HL-60/S4 treated with phorbol 12-myristate 13-acetate at 8.2 ng/mL for 4 days and 3 days (cell line): ENCODE measurements around the gene SEMA6B.
"Not testable (repeated sequence)": the region's sequence is repeated elsewhere in the genome, so short reads cannot be mapped to it uniquely, and the experiment has no call there.

Experiments
- in situ Hi-C: fragments of 300-500 bp; cut with MboI; formaldehyde crosslinking; loops from 2 replicates; pipeline ENCODE4 v1.15.0; 2022; ENCODE audit warnings: low sequenced_read_pairs

The SEMA6B gene

DNA sequence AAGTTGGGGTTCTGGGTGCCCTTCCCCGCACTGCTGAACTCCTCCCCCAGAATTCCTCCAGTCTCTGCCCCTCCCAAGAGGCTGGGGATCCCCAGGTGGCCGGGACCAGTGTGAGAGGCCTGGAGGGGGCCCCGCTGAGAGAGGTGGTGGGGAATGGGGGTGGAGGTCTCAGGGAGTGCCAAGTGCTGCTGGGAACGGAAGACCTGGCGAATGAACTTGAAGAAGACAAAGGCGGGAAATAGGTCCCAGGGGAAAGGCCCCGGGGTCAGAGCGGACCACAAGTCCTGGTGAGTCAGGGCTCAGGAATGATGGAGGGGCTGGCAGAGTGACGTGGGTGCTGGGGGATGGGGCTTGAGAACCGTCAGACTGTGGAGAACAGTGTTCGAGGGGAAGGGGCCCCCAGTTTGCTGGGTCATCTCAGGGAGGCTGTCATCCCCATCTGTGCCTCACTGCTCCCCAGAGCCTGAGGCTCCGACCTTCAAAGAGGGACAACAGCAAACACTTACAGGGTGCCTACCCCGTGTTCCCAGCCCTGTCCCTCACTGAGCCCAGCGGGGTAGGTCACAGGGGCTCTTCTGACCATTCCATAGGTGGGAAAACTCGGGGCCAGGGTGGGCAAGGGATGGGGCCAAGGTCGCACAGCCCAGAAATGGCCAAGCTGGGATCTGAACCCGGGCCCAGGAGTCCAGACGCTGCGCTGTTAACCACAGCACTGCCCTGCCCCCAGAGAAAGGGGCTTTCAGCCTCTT lies 16.0 kb upstream of the SEMA6B start:
- in situ Hi-C loops: loop anchor here (5.0 kb wide), 1 partner anchor 57 kb away; no protein-coding TSS in a partner anchor

DNA sequence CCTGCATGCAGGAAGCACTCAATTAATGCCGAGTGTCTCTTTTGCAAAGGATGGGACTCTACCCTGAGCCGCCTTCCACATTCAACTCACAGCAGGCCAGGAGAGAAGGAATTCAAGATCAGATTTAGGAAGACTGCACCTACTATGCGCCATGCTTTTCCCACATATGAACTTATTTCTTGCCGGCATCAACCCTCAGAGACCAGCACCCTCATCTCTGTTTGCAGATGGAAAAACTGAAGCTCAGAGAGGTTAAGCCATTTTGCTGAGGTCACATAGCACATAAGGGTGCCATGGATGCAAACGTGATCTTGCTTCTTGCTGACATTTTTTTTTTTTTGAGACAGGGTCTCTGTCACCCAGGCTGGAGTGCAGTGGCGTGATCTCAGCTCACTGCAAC lies 14.2 kb upstream of the SEMA6B start:
- in situ Hi-C loops: no loop called here

DNA sequence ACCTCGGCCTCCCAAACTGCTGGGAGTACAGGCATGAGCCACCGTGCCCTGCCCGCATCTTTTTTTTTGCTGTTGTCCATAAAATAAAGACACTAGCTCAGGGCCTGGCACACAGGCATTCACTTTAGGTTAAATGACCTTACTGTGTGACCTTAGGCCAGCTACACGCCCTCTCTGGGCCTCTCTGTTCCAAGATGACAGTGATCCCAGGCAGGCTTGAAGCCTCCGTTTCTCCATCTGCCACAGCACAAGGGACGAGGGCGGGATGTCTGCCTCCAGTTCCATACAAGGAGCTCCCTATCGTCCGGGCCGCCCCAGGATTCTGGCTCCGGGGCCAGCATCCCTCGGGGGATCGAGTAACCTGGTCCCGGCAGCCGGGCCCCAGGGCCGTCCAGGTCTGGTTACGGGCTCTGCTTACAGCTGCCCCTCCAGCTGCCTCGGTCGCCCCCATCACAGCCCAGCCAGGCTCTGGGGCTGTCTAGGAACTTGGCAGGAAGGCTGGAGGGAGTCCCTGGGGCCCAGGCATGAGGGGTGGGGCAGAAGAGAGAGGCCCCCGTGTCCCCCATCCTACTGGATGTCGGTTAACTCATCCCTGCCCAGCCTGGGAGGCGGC lies 11.9 kb upstream of the SEMA6B start:
- in situ Hi-C loops: no loop called here

DNA sequence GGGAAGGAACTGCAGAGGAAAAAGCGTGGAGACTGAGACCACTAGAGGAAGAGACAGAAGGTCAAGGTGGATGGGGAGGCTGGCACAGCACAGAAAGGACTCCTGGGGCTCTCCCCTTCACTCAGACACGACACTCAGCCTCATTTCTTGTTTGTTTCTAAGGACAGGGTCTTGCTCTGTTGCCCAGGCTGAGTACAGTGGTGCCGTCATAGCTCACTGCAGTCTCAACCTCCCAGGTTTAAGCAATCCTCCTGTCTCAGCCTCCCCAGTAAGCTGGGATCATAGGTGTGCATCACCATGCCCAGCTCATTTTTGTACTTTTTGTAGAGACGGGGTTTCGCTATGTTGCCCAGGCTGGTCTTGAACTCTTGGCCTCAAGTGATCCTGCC lies 11.4 kb upstream of the SEMA6B start:
- in situ Hi-C loops: no loop called here

DNA sequence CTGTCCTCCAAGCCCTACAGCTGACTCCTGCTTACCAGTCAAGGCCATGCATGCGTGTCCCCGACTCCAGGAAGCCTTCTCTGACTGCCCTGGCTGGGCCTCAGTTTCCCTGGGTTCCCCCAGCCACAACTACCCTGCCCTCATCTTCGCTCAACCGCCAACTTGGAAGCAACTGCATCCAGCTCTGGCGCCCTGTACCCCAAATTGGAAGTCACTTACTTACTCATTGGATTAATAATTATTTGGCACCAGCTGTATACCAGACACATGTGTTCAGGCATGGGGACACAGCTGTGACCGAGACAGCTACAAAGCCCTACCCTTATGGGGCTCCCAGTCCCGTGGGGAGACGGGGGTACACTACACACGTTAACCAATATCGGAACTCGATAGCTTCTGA lies 10.9 kb upstream of the SEMA6B start:
- in situ Hi-C loops: no loop called here

DNA sequence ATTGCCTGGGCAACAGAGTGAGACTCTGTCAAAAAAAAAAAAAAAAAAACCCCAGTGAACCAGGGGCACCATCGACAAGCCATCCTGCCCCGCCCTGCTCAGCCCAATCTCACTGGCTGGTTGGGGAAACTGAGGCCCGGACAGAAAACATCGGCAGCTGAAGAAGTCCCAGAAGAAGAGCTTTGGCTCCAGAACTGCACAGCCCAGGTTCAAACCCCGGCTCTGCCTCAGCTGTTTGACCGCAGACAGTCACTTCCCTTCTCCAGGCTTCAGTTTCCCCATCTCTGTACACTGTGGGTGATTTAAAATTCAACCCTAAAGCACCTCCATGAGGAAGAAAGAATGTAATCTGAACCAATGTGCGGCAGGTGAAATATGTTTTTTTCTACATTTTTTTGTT lies 9.4 kb upstream of the SEMA6B start:
- in situ Hi-C loops: no loop called here

DNA sequence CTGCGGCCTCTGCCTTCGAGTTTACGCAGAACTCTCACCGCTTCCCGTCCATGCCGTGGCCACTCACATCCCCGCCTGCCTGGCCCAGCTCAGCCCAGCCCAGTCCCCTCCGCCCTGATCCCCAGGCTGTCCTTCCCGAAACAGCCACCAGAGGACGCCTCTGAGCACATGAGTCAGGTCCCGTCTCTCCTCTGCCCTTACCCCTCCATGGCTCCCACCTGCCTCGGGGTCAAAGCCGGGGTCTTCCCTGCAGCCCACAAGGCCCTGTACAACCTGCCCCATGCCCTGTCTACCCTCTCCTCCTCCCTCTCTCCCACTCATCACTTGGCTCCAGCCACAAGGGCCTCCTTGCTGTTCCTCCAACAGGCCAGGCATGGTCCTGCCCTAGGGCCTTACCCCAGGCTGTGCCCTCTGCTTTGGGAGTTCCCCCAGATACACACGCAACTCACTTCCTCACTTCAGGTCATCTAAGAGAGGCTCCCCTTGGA lies 8.1 kb upstream of the SEMA6B start:
- in situ Hi-C loops: no loop called here

DNA sequence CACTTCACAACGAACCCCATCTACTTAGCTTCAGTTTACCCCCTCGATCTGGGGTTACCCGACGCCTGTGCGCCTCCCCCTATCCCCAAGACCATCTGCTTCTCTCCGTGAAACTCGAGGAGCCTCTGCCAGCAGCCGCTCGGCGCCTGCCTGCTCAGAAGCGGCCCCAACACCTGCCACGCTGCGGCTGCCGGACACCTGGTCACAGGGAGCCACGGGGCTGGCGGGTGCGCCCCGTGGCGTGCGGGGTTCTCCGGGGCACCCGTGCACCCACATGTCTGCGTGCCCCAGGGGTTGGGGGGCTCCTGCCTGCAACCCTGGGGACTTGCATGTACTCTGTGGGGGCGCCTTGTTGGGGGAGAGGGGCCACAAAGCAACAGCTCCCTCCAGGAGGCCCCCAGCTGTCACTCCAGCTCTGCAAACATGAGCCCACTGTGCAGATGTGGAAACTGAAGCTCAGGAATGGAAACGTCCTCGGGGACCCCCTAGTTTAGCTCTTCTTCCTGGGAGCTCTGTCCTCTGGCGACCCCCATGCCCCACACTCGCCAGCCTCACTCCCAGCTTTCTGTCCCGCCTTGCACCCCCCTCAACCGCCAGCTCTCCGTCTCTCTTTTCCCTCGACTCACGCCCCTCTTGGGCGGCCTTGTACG lies 7.0 kb upstream of the SEMA6B start:
- in situ Hi-C loops: no loop called here

DNA sequence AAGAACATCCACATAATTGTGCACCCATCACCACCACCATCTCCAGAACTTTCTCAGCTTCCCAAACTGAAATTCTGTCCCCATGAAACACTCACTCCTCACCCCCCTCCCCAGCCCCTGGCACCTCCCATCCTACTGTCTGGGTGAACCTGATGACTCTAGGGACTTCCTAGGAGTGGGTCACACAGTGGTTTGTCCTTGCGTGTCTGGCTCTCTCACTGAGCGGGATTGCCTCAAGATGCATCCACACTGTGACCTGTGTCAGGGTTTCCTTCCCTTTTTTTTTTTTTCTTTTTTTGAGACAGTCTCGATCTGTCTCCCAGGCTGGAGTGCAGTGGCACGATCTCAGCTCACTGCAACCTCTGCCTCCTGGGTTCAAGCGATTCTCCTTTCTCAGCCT lies 4.1 kb upstream of the SEMA6B start:
- in situ Hi-C loops: not testable (repeated sequence)

DNA sequence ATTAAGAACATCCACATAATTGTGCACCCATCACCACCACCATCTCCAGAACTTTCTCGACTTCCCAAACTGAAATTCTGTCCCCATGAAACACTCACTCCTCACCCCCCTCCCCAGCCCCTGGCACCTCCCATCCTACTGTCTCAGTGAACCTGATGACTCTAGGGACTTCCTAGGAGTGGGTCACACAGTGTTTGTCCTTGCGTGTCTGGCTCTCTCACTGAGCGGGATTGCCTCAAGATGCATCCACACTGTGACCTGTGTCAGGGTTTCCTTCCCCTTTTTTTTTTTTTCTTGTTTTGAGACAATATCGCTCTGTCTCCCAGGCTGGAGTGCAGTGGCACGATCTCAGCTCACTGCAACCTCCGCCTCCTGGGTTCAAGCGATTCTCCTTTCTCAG lies 2.6 kb upstream of the SEMA6B start:
- in situ Hi-C loops: not testable (repeated sequence)

DNA sequence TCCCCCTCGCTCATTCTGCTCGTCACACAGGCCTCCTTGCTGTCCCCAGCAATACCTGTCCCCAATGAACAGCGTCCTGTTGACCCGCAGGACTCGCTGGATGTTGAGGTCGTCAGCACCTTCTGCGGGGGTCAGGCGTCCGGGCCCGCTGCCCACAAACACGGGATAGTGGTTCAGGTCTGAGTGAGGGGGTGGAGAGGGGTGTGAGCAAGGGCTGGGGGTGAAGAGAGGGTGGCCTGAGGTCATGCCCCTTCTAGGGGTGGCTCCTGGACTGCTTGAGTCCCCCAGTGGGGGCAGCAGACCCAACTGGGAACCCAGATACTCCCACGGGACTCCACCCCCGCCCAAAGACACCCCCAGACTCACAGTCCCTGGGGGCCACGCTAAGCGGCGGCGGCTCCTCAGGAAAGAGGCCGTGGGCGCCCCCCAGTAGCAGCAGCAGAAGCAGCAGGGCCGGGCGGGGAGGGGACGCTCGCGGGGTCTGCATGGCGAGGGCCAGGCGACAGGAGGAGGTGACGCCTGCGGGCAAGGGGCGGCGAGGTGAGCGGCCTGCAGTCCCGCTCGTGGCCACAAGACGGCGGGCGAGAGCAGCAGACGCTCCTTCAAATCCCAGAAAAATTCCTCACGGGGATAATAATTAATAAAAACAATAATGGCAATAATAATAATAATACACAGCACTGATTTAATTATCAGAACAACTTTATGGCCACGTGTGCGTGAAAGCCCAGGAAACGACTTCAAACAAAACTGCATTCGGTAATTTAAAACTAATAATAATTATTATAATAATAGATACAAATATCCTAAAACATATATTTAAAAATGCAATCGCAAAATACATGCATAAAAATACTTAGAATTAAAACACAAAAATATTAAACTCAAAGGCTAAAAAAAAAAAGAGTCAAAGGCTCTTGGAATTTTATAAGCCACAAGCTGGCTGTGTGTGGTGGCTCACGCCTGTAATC lies 1.2 kb downstream of the SEMA6B start:
- in situ Hi-C loops: no loop called here

DNA sequence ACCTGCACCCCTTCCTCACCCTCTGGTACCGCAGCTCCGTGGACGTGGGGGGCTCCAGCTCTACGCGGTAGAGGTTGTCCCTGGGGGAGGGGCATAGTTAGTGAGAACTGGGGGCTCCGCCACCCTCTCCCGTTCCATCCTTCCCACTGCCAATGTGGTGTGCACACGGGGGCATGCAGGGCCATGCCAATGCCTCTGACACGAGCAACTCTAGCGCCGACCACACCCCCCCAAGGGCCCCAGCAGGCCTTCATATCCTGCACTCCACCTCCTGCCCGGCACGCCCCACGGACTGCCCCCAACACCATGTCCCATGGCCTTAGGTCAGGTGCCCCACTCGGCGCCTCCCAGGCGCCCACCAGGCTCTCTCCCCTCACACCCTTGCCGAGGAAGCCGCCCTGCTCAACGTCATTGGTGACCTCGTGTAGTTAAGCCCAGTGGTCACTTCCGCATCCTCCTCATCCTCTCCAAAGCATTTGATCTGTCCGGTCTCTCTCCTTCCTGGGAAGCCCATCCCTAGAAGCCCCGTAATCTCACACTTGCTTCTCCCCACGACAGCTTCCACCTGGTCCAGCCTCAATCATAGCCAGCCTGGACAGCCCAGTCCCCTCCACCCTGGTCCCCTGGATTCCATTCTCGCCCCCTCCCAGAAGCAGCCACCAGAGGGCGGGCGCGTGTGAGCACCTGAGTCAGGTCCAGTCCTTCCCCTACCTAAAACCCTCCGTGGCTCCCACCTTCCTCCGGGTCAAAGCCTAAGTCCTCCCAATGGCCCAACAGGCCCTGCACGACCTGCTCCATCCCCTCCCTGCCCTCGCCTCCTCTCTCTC lies 2.1 kb downstream of the SEMA6B start:
- in situ Hi-C loops: no loop called here

DNA sequence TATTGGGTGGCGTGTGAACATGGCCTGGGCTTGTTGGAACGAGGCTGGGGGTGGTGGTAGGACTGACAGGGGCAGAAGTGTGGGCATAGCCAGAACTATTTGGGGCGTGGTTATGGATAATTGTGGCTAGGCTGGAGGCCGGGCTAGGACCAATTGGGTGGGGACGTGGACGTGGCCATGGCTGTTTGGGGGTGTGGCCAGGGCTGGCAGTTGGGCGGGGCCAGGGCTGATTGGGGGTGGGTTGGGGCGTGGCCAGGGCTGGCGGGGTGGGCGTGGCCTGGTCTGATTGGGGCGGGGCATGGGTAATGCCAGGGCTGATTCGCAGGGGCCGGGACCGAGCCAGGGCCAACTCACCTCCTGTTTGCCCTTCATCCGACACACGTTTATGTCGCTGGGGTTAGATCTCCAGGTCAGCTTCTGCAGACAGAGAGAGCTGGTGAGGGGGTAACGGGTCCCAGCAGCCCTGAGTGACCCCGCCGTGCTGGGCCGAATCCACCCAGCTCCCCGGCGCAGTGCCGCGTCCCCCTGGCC lies 2.8 kb downstream of the SEMA6B start:
- in situ Hi-C loops: no loop called here

DNA sequence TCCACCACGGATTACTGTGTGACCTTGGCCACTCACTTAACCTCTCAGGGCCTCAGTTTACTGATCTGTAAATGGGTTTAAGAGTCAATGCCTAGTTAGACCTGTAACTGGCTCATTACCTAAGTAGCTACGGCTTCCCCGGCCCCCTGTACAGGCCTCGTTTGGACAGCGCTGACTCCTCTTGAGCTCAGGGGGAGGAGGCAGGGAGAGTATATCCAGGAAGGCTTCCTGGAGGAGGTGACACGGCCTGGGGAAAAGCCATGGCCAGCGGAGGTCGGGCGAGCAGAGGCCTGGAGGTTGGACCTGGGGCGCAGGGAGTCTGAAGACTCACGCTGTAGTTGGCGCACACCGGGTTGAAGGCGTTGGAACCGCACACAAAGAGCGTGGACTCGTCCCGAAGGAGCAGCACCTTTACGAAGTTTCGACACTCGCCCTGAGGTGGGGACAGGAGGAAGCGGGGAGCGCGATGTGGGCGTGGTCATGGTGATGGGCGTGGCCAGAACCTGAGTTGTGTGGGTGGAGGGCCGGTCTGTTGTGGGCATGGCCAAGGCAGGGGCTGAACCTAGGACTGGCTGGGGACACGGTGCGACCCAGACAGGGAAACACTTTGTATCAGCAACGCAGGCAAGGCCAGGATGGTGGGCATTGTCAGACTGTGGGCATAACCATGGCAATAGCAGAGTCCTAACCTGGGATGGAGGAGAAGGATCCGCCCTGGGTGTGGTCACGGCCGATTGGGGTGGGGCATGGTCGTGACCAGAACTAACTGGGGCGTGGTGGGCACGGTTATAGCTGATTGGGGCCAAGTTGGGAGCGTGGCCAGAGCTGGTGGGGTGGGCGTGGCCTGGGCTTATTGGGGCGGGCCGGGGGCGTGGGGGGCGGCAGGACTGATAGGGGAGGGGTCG lies 3.6 kb downstream of the SEMA6B start:
- in situ Hi-C loops: no loop called here

DNA sequence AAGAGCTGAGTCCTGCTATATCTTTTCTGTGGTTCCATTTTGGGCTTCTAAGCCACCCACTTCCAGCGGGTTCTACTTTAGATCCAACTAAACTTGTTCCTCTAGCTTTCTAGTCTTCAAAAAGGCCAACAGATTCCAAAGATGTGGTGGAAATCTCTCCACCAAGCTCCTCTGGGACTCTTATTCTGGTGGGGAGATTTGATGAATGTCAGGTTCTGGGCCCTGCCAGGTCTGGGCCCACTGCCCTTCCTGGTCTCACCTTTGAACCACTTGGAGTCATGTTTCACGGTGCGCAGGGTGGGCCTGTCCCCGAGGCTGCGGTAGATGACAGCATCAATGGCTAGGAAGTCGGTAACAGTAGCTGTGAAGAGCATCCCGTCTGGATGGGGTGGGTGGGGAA lies 4.8 kb downstream of the SEMA6B start:
- in situ Hi-C loops: no loop called here

DNA sequence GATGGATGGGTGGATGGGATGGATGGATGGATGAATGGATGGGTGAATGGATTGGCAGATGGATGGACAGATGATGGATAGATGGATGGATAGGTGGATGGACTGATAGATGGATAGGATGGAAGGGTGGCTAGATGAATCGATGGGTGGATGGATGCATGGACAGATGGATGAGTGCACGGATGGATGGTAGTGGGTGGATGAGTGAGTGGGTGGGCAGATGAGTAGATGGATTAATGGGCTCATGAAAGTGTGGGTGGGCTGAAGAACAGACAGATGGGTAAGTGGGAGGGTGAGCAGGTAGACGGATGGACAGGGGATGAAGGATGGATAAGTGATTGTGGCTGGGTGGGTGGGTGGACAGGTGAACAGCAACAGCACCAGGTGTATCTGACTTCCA lies 5.7 kb downstream of the SEMA6B start:
- in situ Hi-C loops: no loop called here

DNA sequence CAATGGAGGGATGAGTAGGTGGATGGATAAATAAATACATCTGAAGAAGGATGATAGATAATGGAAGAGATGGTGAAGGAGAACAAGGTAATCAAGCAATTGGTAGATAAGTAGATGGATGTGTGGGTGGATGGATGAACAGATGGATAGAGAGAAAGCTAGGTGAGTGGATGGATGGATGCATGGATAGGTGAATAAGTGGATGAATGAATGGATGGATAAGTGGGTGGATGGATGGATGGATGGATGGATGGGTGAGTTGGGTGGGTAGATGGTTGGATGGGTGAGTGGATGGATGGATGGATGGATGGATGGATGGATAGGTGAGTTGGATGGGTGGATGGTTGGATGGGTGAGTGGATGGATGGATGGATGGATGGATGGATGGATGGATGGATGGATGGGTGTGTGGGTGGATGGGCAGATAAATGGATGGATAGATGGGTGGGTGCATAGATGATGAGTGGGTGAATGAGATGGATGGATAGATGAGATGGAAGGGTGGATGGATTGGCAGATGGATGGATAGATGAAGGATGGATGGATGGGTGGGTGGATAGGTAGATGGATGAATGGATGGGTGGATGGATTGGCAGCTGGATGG lies 6.3 kb downstream of the SEMA6B start:
- in situ Hi-C loops: no loop called here

DNA sequence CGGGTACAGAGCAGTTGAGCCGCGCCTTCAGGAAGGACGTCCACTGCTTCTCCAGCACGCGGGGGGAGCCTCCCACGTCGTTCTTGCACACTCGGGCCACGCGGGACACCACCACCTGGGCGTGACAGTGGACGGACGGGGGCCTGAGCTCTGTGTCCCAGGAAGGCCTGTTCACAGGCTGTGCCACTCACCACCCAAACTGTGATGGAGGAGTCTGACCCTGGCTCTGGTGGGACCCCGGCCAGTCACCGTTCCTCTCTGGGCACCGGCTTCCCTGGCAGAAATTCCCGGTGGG lies 7.0 kb downstream of the SEMA6B start:
- in situ Hi-C loops: no loop called here
